ENCODE results near the gene THOC2.
"Not testable (repeated sequence)": the region's sequence is repeated elsewhere in the genome, so short reads cannot be mapped to it uniquely, and the experiment has no call there.

Gene THOC2

DNA sequence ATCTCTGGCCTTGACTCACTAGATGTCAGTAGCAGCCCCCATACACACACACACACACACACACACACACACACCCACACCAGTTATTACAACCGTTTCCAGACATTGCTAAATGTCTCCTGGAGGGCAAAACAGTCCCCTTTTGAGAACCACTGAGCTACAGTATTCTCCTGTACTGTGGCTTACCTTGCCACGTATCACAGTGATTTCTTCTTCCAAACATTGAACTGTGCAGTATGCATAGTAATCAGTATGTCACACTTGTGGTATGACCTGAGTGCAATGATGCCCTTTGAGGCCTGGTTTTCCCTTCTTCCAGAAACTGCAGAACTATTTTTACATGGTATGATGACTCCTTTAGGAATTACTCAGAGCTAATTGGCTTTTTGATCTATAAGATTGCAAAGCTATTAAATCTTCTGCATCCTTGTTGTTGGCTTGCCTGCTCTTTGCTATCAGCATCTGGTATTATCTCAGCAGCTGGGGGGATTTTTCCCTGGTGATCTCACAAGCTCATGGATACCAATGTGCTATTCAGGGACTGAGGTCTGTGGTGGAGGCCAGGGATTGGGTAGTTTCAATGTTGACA, 3.6 kb upstream of the THOC2 start:
- no peak for DNase-seq

DNA sequence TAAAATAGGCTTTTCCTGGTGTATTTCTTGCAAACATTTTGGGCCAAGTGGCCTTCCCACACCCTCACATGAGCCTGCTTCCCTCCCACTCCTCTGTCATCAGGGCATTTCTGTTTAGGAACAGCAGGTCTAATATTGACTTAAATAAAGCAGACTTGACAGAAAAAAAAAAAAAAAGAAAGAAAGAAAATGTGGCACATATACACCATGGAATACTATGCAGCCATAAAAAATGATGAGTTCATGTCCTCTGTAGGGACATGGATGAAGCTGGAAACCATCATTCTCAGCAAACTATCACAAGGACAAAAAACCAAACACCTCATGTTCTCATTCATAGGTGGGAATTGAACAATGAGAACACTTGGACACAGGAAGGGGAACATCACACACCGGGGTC, 2.3 kb upstream of the THOC2 start:
- DNase-seq, result not testable (repeated sequence)

GRCh38 chrX:123734079-123734478, 1.2 kb upstream of the THOC2 start:
- DNase-seq, result not testable (repeated sequence)

GRCh38 chrX:123731987-123732669, 724 bp downstream of the THOC2 start:
- no peak for DNase-seq

DNA sequence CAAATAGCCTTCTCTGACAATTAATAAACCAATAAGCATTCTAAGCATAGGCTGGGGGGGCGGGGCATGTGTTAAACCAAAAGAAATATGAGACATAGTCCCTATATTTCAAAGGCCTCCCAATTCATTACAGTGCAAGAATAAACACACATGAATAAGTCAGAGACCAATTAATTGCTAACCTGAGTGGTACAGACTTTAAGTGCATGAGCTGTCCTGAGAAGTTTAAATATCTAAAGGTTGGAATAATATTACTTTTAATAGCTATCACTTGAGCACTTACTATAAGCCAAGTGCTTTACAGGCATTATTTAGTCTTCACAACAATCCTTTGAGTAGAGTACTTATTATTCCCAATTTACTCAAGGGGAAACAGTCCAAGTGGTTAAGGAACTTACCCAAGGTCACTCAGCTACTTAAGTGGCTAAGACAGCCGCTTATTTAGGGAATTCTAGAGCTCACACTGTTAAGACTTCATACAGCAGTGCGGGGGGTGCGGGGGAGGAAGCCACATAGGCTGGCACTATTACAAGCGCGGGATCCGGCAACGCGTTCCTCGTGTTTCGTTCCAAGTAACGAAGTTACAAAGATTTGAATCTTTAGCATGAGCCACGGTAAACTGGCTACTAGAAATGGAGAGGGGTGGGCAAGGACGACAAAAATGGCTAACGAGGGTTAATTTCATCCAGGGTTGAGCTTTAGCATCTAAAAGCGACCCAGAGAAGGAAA, 1.4 kb downstream of the THOC2 start:
- DNase-seq, result no peak

DNA sequence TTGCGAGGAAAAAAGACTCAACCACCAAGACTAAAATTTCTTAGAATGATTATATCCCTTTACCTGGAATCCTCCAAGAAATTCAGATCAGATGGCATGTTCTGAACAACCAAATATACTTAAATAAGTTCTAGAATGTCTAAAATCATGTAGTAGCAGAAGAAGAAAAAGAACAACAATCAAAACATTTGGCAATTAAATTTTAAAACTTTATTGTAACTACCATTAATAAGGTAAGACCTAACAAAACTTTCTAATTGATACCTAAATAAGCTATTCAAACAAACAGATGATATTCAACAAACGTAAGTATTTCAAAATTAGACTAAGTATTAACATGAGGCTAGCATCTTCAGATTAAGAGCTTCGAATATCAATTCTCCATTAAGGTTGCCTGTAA, 4.3 kb downstream of the THOC2 start:
- DNase-seq, result no peak

GRCh38 chrX:123728016-123728415, 4.8 kb downstream of the THOC2 start:
- DNase-seq, result no peak

DNA sequence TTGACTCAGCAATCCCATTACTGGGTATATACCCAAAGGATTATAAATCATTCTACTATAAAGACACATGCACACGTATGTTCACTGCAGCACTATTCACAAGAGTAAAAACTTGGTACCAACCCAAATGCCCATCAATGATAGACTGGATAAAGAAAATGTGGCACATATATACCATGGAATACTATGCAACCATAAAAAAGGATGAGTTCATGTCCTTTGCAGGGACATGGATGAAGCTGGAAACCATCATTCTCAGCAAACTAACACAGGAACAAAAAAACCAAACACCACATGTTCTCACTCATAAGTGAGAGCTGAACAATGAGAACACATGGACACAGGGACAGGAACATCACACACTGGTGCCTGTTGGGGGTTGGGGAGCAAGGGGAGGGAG, 10.7 kb downstream of the THOC2 start:
- not testable (repeated sequence) for DNase-seq

GRCh38 chrX:123720486-123720885, 12.4 kb downstream of the THOC2 start:
- DNase-seq, result no peak

DNA sequence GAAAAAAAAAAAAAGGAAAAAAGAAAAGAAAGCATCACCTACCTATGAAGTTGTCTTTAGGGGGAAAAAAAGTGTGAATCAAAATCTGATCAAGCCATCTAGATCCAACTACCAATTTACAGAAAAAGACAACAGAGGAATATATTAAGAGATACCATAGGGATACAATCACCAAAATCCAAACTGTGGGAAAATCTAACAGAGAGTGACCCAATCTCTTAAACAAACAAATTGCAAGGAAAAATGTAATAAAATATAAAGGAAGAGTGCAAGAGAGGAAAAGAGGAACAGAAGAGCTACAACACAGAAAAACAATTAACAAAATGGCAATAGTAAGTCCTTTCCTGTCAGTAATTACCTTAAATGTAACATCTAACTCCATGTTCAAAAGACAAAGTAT, 19.0 kb downstream of the THOC2 start:
- DNase-seq, result no peak

DNA sequence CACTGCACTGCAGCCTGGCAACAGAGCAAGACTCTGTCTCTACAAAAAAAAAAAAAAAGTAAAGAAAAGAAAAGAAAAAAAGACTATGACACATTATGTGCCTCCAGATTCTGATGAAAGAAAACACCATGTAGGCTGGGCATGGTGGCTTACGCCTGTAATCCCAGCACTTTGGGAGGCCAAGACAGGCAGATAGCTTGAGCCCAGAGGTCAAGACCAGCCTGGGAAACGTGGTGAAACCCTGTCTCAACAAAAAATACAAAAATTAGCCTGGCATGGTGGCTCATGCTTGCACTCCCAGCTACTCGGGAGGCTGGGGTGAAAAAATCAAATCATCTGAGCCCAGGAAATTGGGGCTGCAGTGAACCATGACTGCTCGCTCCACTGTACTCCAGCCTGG, 19.4 kb downstream of the THOC2 start:
- DNase-seq, result no peak

GRCh38 chrX:123711201-123711600, 21.7 kb downstream of the THOC2 start:
- not testable (repeated sequence) for DNase-seq

GRCh38 chrX:123704781-123705180, 28.1 kb downstream of the THOC2 start:
- DNase-seq, result no peak

DNA sequence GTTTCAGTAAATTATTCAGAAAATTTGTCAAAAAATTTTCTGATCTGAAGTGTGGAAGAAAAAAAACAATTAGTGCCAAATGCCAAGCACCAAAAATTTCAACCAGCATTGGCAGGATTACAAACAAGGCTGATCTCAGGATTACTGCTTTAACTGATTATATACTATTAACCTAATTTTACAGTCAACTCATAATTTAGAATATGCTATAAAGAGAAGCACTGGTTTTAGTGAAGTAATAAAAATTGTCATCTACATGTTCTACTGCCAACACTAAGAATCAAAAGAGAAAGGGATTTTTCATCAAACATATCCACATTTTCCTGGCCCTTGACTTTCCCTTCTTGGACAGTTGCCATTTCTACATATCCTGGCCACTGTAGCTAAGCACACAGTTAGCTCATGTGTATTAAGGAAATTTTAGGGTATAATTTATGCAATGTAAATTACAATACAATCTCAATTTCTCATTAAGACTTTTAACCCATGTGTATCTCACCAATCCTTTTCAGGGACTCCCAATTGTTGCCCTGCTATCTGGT, 33.8 kb downstream of the THOC2 start:
- DNase-seq, result no peak

DNA sequence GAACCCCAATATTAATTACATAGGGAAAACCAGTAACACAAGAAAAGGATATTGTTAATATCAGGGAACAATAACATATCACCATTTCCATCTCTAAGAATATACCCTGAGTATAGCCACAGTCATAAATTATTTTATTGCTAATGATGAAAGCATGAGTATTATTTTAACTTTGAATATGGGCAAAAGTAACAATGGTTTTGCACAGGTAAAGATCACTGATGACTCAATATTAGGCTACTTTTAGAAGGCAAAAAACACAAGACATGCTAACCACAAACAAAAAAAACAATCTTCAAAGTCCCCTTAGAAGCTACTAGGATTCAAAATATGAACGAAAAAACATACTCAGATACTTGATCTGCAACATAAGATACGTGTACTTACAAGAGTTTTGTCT, 36.5 kb downstream of the THOC2 start:
- no peak for DNase-seq

DNA sequence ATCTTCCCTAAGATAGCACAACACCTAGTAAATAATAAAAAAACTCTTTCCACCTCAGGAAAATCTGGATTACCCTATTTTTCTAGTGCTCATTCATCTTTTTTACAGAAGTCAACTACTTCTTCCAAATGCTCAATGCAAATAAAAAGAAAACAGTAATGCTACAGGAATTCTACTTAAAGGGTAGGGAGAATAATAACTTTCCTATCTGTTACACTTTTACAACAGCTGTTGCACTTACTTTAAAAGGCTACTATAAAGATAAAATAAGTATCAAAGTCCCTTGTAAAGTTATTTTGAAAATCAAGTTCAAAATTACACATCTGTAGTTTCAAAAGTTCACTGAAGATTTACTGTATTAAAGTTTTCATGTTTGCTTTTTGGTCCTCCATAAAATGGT, 37.6 kb downstream of the THOC2 start:
- no peak for DNase-seq

GRCh38 chrX:123691776-123692175, 41.1 kb downstream of the THOC2 start:
- DNase-seq, result no peak

GRCh38 chrX:123688524-123688923, 44.3 kb downstream of the THOC2 start:
- DNase-seq, result no peak

GRCh38 chrX:123685232-123685631, 47.6 kb downstream of the THOC2 start:
- no peak for DNase-seq

DNA sequence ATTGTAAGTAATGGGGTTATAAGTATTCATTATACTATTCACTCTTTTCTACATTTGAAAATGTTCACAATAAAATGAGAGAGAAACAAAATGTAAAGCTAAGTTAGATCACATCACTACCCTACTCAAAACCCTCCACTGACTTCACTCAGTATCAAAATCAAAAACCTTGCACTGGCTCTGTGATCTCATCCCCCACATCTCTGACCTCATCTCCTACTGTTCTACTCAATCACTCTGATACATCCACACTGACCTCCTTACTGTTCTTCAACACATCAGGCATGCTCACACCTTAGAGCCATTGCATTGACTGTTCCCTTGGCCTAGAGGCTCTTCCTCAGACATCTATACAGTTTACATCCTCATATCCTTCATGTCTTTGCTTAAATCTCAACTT, 50.7 kb downstream of the THOC2 start:
- DNase-seq, result no peak

GRCh38 chrX:123679733-123680460, 53.0 kb downstream of the THOC2 start:
- not testable (repeated sequence) for DNase-seq

- DNase-seq, result no peak
These were observed 57.7 kb downstream of the THOC2 start for GRCh38 chrX:123675154-123675553.

GRCh38 chrX:123673813-123674212, 59.0 kb downstream of the THOC2 start:
- DNase-seq, result no peak
